HL-60/S4 treated with retinoic acid at 250 ng/mL for 4 days and 3 days (cell line): Measurements from ENCODE around the gene LPCAT4.

ENCODE experiments used
- in situ Hi-C: fragments of 300-500 bp; cut with MboI; formaldehyde crosslinking; loops from 2 replicates; pipeline ENCODE4 v1.7.0; 2022; ENCODE audit warnings: low sequenced_read_pairs

The LPCAT4 gene

DNA sequence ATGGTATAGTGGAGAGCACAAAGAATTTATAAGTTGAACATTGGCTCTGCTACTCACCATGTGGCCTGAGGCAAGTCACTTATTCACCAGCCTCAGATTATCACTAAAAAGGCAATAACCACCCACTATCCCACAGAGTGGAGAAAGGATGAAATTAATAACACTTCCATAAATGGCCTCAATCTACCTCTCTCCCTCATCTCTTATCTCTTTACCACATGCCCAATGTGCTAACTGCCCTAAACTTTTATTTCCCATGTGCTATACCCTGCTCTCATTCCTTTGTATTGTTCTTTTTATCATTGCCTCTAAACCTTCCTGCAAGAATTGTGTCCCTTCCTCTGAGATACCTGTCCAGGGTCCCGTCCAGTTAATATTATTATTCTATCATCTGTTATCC, 55.4 kb downstream of the LPCAT4 start:
- in situ Hi-C loops: no loop called here
